Keratinocyte (primary cell): ENCODE measurements around the gene KIF18B.

Experiments
- CTCF ChIP-seq, 3 experiments: IDR thresholded peaks in 1 of 3; conservative IDR thresholded peaks in 1 of 3; optimal IDR thresholded peaks in 1 of 3; 2 replicates in 2 of 3; 3 replicates in 1 of 3; pipeline versions ENCODE3 to v1.5.1; 2011; ENCODE audit warnings: low read length in 3 of 3, mild to moderate bottlenecking in 3 of 3, moderate library complexity in 2 of 3, control low read depth in 1 of 3, inconsistent platforms in 1 of 3; ENCODE audit not compliant: insufficient read depth in 2 of 3; ENCODE audit errors: extremely low read depth in 1 of 3
- EZH2 ChIP-seq: IDR thresholded peaks from one replicate; pipeline ENCODE4 v1.6.1; 2012; ENCODE audit warnings: inconsistent platforms, mild to moderate bottlenecking, low read length, moderate library complexity

GRCh38 chr17:44925731-44926697 lies 21.6 kb downstream of the KIF18B start:
- no peak for TF ChIP-seq CTCF (optimal IDR thresholded peaks at IDR 0.05 in 1 of 3, IDR thresholded peaks at IDR 0.05 in 1 of 3, conservative IDR thresholded peaks at IDR 0.05 in 1 of 3; ENCODE audit: extremely low read depth in 1 of 3, insufficient read depth in 2 of 3, low read length in 3 of 3)
- no peak for TF ChIP-seq EZH2
